SHP77 (cell line): ENCODE data around the gene OR1F1.
A peak's percentile ranks its signal among the peaks of the same experiment; 100 is the strongest.
"Not testable (repeated sequence)": the region's sequence is repeated elsewhere in the genome, so short reads cannot be mapped to it uniquely, and the experiment has no call there.

Experiments used
- DNase-seq, 2 experiments: peaks; one replicate each; lab custom pipeline; 2025; lab: John Stamatoyannopoulos, UW

The OR1F1 gene

GRCh38 chr16:3198334-3199072, 10.5 kb downstream of the OR1F1 start:
- DNase-seq = no peak

GRCh38 chr16:3202903-3203539, 15.0 kb downstream of the OR1F1 start:
- no peak for DNase-seq

GRCh38 chr16:3205939-3206338, 17.9 kb downstream of the OR1F1 start:
- DNase-seq = not testable (repeated sequence)

GRCh38 chr16:3207086-3207953, 19.3 kb downstream of the OR1F1 start:
- no peak for DNase-seq

GRCh38 chr16:3212006-3212405, 24.0 kb downstream of the OR1F1 start:
- DNase-seq = no peak

GRCh38 chr16:3212567-3212966, 24.6 kb downstream of the OR1F1 start:
- no peak for DNase-seq

GRCh38 chr16:3214904-3215600, 27.0 kb downstream of the OR1F1 start:
- DNase-seq = no peak

- DNase-seq = no peak
These were observed 27.7 kb downstream of the OR1F1 start for GRCh38 chr16:3215601-3216262.

- no peak for DNase-seq
These were observed 28.2 kb downstream of the OR1F1 start for GRCh38 chr16:3216263-3216640.

GRCh38 chr16:3220839-3221238, 32.8 kb downstream of the OR1F1 start:
- DNase-seq = no peak

- DNase-seq = no peak
These were observed 36.0 kb downstream of the OR1F1 start for GRCh38 chr16:3223913-3224515.

- DNase-seq = no peak
These were observed 46.5 kb downstream of the OR1F1 start for GRCh38 chr16:3234543-3234856.

GRCh38 chr16:3234857-3235561, 47.0 kb downstream of the OR1F1 start, which contains the start of gene ZNF200:
TSS of gene ZNF200 (minus strand) at chr16:3235158. CDS start at chr16:3233755, 1,403 bp downstream.
- peak; percentile 92 to 94 for DNase-seq

- DNase-seq = no peak
These were observed 48.1 kb downstream of the OR1F1 start for GRCh38 chr16:3235856-3236669.

GRCh38 chr16:3241761-3242160, 53.8 kb downstream of the OR1F1 start:
- no peak for DNase-seq

- DNase-seq = no peak
These were observed 54.7 kb downstream of the OR1F1 start for GRCh38 chr16:3242709-3243108.

GRCh38 chr16:3243882-3244281, 55.9 kb downstream of the OR1F1 start:
- DNase-seq = no peak

- DNase-seq = no peak
These were observed 58.0 kb downstream of the OR1F1 start for GRCh38 chr16:3246002-3246401.

- DNase-seq = no peak
These were observed 58.9 kb downstream of the OR1F1 start for GRCh38 chr16:3246876-3247275.

- DNase-seq = no peak
These were observed 60.6 kb downstream of the OR1F1 start for GRCh38 chr16:3248596-3248995.
